DND-41 (cell line): ENCODE measurements around the gene LRRC28.

Source experiments
- EZH2 ChIP-seq: IDR thresholded peaks from 3 replicates; pipeline ENCODE4 v1.6.1; 2012; ENCODE audit warnings: borderline replicate concordance, low read depth, mild to moderate bottlenecking, moderate library complexity, low read length, inconsistent platforms; ENCODE audit not compliant: severe bottlenecking
- TF ChIP-seq, protein P1 (sequence below): IDR thresholded peaks from 2 replicates; pipeline ENCODE4 v1.5.1; 2012; ENCODE audit warnings: borderline replicate concordance, low read length, moderate library complexity, mild to moderate bottlenecking; ENCODE audit not compliant: poor library complexity, severe bottlenecking; ENCODE audit errors: extremely low read depth

DNA sequence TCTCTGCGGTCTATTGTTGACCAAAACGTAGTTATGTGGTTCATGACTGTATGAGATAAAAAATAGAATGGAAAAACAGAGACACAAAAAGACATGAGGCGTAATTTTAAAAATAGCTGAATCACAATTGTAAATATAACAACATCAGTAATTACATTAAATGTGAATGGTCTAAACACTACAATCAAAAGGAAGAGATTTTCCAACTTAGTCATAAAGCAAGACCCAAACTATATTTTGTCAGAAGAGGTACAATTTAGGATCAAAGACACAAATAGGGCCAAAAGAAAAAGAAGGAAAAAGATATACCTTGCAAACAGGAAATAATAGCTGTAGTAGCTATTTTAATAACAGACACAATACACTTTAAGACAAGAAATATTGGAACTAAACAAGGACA is 61.5 kb downstream of the LRRC28 start:
- TF ChIP-seq, protein P1, sequence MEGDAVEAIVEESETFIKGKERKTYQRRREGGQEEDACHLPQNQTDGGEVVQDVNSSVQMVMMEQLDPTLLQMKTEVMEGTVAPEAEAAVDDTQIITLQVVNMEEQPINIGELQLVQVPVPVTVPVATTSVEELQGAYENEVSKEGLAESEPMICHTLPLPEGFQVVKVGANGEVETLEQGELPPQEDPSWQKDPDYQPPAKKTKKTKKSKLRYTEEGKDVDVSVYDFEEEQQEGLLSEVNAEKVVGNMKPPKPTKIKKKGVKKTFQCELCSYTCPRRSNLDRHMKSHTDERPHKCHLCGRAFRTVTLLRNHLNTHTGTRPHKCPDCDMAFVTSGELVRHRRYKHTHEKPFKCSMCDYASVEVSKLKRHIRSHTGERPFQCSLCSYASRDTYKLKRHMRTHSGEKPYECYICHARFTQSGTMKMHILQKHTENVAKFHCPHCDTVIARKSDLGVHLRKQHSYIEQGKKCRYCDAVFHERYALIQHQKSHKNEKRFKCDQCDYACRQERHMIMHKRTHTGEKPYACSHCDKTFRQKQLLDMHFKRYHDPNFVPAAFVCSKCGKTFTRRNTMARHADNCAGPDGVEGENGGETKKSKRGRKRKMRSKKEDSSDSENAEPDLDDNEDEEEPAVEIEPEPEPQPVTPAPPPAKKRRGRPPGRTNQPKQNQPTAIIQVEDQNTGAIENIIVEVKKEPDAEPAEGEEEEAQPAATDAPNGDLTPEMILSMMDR: no peak
- no peak for TF ChIP-seq EZH2
